ENCODE results near the gene LLCFC1.
A peak's percentile ranks its signal among the peaks of the same experiment; 100 is the strongest.

DNA sequence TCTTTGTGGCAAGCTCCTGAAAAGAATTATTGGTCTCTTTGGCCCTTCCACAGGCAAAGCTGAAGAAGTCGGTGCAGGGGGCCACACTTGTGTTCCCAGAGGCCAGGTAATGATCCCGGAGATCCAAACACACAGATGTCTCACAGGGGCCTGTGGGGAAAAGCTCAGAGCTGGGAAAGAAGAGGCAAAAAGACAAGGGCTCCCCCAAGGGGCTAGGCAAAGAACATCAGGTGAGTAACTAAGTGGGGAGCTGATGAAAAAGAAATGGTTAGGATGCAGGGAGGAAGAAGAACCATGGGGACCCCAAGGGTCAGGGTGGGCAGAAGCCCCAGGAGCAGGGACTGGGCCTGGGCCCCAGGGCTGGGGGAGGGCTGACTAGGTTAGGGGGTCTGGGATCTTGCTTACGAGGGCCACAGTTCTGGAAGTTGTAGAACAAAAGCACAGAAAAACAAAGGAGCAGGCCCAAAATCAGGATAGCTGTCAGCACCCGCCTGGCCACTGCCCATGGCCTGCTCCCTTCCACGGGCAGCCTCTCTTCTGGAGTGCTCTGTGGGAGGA lies 21.8 kb downstream of the LLCFC1 start:
- no peak for TF ChIP-seq KDM5A (IDR thresholded peaks at IDR 0.05; ENCODE audit: low read length)
- peak in 2 of 3 experiments; percentile 32 to 45; a peak in 3 of 4 replicates for TF ChIP-seq CTCF (IDR thresholded peaks at IDR 0.05; ENCODE audit: control extremely low read depth in 1 of 3, insufficient read depth in 1 of 3, low read depth in 1 of 3, low read length in 3 of 3)
- TF ChIP-seq POLR2AphosphoS5 (IDR thresholded peaks at IDR 0.05; ENCODE audit: low read depth, low read length): no peak
- TF ChIP-seq RXRA (IDR thresholded peaks at IDR 0.05; ENCODE audit: insufficient read depth, low read depth, low read length): no peak
